Fibroblast of skin of scalp (primary cell): ENCODE measurements around the gene GPR107.

Source experiments
- DNase-seq: peaks from one replicate; pipeline ENCODE4 v3.0.0-alpha.2; 2013

GPR107 gene

DNA sequence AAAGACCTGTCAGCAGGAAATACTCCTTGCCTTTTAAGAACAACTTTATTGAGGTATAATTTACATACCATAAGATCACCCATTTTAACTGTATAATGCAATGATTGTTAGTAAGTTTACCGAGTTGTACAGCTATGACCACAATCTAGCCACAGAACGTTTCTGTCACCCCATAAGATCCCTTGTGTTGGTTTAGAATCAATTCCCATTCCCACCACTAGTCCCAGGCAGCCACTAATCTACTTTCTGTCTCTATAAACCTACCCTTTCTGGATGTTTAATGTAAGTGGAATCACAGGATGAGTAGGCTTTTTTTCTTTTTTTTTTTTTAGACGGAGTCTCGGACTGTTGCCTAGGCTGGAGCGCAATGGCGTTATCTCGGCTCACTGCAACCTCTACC lies 4.4 kb downstream of the GPR107 start:
- peak; percentile 20 for DNase-seq

DNA sequence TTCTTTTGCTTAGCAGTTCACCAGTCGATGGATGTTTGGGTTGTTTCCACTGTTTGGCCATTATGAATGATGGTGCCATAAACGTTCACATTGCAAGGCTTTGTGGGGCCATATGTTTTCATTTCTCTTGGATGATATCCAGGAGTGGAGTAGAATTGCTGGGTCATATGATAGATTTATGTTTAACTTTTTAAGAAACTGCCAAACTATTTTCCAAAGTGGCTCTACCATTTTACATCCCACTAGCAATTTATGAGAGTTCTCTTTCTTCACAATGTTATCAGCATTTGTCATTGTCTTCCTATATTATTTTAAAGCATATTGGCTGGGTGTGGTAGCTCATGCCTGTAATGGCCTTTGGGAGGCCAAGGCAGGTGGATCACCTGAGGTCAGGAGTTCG lies 5.2 kb downstream of the GPR107 start:
- no peak for DNase-seq

DNA sequence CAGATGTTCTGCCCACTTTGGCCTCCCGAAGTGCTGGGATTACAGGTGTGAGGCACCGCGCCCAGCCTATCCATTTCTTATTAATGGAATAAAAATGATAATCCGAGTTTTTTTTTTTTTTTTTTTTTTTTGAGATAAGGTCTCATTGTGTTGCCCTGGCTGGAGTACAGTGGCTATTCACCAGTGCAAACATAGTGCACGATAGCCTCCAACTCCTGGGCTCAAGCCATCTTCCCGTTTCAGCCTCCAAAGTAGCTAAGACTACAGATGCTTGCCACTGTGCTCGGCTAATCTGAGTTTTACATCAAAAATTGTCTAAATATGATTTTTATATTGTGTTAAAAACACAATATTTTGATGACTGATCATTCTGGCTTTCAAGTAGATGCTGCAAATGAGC lies 6.6 kb downstream of the GPR107 start:
- DNase-seq = no peak

DNA sequence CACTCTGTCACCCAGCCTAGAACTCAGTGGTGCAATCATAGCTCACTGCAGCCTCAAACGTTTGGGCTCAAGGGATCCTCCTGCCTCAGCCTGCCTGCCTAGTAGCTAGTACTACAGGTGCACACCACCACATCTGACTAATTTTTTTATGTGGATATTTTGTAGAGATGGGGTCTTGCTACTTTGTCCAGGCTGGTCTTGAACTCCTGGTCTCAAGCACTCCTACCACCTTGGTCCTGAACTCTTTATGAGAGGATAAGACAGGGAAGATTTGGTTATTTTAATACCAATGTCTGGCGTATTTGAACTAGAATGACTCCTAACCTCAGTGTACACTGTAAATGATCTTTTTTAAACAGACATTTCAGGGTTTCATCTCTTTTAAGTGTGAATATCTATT lies 9.0 kb downstream of the GPR107 start:
- DNase-seq = no peak

DNA sequence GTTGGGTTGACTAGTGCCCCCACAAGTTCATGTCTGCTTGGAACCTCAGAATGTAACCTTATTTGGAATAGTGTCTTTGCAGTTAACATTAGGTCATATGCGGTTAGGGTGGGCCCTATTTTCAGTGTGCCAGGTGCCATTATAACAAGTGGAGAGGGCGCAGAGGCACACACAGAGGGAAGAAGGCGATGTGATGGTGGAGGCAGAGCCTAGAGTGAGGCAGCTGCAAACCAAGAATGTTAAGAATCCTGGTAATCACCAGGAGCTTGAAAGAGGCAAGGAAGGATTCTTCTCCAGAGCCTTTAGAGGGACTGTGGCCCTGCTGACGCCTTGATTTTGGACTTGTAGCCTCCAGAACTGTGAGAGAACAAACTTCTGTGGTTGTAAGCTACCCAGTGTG lies 10.9 kb downstream of the GPR107 start:
- DNase-seq = no peak

DNA sequence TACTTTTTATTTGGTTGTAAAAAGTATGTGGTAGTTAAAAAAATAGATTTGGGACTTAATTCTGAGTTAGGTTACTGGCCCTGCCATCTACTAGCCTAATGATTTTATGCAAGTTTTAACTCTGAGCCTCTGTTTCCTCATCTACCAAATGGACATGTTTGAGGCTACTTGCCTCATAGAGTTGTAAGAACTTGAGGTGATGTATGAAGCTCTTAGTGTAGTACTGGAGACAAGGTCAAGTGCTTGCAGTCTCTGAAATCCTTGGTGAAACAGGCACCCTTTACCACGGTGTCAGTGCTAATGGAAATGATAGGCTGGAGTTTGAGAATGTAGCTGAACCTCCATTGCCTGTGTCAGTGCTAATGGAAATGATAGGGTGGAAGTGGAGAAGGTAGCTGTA lies 15.3 kb downstream of the GPR107 start:
- no peak for DNase-seq

DNA sequence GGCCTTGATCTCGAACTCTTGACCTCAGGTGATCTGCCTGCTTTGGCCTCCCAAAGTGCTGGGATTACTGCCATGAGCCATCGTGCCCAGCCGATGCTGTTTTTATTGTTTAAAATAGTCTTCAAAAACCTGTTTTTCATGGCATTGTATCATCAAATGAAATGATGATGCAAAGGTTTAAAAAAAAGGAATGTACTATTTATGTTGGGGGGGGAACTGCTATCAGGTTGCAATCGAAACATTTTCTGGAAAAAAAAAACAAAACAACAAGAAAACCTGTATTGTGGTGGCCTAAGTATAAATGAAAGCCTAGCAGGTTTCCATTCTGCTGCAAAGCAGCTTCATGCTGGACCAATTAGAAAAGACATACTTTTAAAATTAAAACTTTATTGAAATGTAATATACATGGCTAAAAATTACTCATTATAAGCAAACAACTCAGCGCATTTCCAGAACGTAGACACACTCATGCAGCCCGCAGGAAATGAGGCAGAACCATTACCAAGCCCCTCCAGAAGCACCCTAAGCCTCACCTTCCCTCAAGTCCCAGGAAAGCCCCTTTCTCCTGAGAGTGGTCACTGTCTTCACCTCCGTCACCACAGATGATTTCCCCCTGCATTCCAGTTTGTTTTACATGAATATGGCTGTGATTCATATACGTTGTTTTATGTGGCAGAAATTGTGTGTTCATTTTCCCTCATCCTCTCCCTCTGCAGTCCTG lies 19.0 kb downstream of the GPR107 start:
- DNase-seq = peak; percentile 43

DNA sequence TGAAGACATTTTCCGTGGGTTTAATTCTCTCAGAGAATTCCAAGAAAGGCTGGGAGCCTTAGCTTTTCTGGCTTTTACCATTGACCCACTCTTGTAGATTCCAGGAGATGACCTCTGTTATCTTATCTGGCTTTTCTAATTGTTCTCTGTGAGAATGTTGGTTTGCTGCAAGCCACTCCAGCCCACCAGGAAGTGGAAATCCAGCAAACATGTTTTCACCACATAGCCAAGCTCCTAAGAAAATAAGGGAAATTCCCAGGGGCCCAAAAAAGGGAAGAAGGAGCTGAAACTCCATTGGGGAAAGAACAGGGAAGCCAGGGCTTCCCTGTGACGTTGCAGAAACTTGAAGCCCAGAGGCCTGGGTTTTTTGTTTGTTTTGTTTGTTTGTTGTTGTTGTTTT lies 19.7 kb downstream of the GPR107 start:
- DNase-seq = peak; percentile 79

DNA sequence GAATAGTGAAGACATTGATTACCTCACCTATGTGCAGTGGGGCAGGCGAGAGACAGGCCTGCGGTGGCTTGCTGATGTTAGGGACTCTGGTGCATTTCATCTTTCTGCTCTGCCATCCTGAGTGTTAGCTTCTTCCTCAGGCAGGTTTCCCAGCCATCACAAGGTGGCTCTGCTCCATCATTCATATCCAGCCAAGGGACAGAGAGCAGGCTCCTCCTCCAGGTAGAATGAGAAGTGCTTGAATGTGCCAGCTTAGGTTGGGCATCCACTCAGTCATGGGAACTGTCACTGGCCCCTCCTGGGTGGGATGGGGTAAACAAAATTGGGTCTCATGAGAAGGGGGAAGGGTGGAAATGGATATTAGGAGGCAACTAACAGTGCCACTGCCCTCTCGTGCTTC lies 24.8 kb downstream of the GPR107 start:
- DNase-seq = no peak

DNA sequence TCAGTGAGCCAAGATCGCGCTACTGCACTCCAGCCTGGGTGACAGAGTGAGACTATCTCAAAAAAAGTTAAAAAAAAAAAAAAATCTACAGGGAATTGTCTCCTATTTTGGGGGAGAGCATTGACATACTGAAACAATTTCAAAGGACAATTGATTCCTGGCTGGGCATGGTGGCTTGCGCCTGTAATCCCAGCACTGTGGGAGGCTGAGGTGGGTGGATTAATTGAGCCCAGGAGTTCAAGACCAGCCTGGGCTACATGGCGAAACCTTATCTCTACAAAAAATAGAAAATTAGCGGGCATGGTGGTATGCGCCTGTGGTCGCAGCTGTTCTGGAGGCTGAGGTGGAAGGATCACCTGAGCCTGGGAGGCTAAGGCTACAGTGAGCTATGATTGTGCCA lies 30.6 kb downstream of the GPR107 start:
- no peak for DNase-seq

DNA sequence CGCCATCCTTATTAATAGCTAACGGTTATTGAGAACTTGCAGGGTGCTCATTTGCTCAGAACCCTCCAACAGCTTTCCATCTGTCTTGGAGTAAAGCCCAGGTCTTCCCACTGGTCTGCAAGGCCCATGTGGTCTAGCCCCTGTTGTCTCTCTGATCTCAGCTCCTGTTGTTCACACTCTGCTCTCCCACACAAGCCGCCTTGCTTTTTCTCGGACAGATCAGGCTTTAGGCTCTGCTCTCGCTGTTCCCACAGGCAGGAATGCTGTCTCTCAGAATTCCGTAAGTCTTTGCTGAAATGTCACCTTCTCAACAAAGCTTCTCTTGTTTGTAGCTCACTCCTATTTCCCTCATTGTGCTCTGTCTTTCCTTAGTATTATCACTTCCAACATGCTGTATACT lies 34.3 kb downstream of the GPR107 start:
- no peak for DNase-seq

DNA sequence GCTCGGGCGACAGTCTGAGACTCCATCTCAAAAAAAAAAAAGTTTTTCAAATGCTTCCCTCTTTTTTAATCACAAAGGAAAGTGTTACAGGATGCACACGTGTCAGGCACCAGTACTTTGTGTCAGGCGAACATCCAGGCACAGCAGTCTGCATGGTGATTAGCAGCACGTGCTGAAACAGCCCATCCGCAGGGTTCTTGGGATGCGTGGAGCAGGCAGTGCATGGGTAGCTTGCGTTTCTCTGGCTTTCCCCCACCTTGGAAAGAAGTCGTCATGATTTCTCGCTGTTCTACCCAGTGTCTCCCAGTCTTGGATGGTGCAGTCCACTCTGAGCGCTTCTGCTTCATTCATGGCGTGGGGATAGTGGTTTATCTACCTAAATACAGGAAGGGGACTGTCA lies 35.4 kb downstream of the GPR107 start:
- no peak for DNase-seq

DNA sequence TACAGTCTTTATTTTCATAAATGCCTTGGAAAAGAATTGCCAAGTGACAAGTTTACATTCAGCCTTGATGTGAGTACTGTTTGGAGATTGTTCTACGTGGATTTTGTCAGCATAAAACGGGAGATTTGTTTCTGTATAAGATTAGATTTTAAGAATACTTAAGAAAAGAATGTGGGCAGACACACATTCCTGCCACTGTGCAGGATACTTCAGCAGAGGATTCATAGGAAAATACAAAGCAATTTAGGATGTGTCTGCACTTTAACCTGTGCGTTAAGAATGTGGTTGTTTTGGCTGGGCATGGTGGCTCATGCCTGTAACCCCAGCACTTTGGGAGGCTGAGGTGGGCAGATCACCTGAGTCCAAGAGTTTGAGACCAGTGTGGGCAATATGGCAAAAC lies 37.2 kb downstream of the GPR107 start:
- DNase-seq = no peak

DNA sequence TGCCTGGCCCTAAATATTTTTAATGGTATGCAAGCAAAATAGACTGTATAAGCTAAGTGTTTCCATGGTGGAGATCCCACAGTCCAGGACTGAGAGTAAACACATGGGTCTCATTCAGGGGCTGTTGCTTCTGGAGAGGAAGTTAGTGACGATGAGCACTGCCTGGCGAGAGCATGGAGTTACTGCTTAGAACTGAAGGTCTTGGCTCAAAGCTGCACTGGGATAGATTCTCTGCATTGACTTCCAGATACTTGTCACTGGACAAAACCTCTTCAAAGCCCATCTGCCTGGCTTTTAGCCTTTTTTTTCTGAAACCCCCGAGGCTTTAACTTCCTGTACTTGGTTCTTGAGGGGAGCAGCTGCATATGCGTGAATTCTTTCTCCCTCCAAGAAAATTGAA lies 39.2 kb downstream of the GPR107 start:
- no peak for DNase-seq

DNA sequence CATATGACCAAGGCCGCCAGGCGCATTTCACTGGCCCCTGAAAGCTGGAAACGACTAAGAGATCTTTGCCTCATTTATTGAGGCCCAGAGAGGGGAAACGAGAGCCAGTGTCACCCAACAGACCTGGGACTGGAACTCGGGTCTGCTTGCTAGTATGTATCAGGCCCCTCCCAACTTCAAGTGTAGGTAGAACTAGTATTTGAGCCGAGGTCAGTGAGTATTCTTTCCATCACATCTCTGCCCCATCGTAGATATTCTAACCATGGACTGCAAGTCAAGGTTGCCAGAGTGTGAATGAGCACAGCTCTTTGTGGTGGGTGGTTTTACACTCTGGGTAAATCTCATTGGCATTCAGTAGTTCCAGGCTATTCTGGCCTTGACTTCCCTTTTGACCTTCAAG lies 42.2 kb downstream of the GPR107 start:
- no peak for DNase-seq

DNA sequence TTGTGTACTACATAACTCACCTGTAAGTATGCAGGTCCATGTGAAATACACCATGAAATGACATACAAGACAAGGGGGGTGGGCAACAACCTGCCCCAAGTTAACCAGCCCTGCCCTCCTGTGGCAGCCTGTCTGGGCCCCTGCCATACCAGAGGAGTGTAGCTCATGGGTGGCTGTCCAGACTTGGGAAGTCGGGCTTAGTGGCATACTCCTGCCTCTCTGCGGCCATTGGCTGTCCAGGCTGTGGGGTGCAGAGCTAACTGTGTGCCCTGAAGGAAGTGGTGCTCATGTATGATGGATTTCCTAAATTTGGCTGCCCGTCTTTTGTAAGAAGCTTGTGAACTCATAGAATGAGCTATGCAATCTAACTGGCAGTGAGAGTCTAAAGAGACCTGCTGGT lies 47.0 kb downstream of the GPR107 start:
- no peak for DNase-seq

DNA sequence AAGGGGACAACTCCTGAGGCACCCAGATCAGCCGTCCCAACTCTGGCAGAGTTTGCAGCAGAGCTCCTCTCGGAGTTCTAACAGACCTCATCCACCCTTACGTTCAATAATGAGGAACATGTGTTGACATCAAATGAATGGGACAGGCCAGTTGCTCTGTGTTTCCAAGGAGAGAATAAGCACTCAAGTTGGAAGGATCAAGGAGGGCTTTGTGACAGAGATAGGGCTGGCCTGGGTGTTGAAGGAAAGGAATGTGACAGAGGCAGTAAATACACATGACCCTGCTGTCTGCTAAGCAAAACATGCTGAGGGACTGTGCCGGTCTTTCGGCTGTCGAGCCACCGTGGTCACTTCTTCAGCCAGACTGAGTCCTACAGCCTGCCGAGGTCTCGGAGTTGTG lies 48.2 kb downstream of the GPR107 start:
- no peak for DNase-seq

DNA sequence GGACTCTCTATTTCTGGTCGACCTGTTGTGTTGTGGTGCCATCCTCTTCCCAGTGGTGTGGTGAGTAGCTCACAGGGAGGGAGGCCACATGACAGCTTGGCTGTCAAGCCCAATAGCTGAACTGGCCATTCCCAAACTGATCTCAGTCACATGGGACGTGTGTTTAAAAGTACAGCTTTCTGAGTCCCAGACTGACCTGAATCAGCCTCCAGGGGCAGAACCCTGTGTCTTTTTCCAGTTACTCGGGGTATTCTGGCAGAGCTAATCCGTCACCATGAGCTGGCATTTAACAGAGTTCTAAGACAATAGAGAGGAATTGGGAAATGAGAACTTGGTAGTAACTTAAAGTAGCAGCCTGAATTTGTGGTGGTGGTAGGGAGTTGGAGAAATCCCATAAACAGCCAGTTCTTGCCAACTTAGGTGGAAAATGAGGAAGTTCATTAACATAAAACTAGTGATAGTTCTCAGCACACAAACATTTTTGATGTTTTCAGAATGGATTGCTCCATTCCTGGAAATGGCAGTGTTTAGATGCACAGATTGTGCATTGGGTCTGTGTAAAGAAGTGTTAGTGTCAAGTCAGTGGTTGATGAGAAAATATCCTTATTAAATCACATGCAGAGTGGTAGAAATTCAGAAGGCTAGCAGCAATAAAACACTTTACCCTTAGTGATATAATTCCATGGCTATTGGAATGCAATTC lies 50.9 kb downstream of the GPR107 start:
- no peak for DNase-seq

DNA sequence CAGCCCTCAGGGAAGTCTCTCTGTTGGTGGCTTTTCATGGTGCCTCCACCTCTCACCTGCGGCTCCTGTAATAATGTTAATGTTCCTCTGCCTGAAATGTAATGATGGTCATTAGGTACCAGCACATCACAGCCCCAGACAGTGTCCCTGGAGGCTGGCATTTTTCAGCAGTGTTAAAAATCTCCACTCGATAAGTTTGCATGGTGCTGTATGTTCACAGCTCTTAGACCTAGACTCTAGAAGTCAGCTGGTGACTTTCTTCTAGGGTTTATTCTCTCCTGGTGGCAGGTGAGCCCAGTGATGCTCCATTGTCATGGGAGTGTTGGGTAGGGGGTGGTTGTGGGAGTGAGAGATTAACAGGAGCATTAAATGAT lies 53.1 kb downstream of the GPR107 start:
- no peak for DNase-seq

DNA sequence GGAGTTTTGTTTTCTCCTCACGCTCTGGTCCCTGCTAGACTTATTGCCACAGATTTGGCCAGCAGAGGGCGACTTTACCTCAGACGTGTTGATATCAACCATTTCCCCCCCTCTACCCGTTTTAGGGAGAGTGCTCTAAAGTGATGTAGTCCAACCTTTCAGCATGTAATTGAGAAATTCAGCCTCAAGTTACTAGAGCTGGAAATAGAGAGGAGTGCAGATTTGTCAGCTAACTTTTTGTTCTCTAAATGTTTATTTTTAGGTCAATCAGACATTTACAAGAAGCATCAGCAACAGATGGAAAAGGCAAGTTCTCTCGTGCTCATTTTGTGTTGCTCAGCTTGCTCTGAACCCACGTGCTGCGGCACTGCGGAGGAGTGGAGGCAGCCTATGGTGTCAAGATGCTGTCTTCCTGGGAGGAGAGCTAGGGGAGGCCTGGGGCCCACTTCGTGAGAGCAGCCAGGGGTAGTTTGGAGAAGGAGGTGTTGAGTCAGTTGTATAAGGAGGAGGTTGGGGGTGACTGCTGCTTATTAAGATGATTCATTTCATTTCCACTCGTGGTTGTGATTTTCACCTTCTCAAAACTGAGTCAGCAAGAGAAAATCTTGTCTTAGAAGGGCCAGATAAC lies 53.6 kb downstream of the GPR107 start:
- DNase-seq = peak; percentile 78

DNA sequence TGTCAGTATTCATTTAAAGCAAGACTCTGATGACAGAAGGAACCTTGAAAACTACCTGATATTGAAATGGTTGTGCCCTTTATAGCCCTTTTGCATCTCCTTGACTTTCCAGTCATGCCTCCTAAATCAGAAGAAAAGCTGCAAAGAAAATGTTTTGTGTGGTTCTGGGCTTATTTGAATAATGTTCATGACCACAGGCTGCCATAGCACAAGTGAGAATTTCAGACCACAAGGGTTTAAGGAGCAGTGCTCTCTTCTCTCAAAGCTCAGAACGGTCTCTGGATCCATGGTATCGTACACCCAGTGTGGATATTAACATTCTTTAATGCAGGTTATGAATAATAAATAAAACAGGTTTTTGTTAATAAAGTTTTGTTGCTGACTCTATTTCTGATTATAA lies 54.2 kb downstream of the GPR107 start:
- DNase-seq = no peak

DNA sequence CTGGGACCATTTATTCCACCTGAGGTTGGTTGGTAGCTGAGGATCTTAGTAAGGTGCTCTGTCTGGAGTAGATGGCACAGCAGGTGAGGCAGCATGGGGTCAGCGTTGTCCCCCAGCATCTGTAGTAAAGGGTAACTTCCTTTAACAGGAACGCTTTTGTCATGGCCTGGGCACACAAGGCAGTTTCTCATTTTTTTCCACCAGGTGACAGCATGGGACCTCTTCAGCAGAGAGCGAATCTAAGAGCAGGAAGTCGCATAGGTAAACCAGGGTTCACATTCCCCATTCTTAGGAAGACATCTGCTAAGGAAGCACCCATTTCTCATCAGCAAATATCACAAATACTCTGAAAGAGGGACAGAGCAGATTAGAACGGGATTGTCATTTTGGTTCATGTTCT lies 56.5 kb downstream of the GPR107 start:
- no peak for DNase-seq

DNA sequence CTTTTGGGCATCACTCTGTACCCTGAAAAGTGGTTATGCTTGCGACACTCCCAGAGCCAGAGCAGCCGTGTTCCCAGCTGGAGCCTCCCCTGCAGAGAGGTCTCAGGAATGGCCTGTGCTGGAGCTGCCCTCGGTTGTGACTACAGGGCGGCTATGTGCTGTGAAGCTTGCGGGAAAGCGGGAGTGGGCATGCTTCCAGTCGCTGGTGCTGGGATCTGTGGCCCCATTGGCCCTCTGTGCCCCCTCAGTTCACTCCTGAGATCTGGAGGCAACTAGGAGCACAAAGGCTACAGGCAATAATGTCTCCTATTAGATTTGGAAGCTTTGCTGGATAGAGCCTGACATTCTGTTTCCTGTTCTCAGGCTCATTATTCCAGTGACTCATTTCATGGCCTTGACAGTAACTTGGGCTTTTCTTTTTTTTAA lies 56.9 kb downstream of the GPR107 start:
- DNase-seq = peak; percentile 29
